Measurements from ENCODE around the gene CREBL2. TPM values are rescaled to one million over a fixed set of nuclear protein-coding genes. Genes with fewer than 3 reads are reported as not detected.
"Not testable (repeated sequence)": the region's sequence is repeated elsewhere in the genome, so short reads cannot be mapped to it uniquely, and the experiment has no call there.

Gene CREBL2
- total and polyA plus RNA-seq, 9 donors = 23.7 to 58.9 (median 38.2) TPM

GRCh38 chr12:12613344-12613743 is 1.7 kb downstream of the CREBL2 start:
- no peak for DNase-seq
- H3K36me3 ChIP-seq = no peaks in the 10 kb centered on the region
- no peak overlapping the region for H3K4me3 ChIP-seq
- TF ChIP-seq EP300 (IDR thresholded peaks at IDR 0.05) = no peak
- 75 to 80% (median 75%) methylated on average over 4 of the region's 4 CpGs for WGBS, 3 donors
- H3K27me3 ChIP-seq = no peaks in the 10 kb centered on the region
- intact Hi-C loops (cut with DNase I) = loop anchor here in 2 of 4 donors (5.0 kb wide), 2 partner anchors 51 to 84 kb away; partner anchors contain the start of genes DUSP16 (in 1 of the 2) and GPR19 (in 1 of the 2)
- no peaks in the 10 kb centered on the region for H3K9me3 ChIP-seq
- H3K4me1 ChIP-seq (ENCODE audit: insufficient read depth) = peaks cover 6% of the 10 kb centered on the region
- H3K27ac ChIP-seq = no peak overlapping the region

- Histone ChIP-seq H3K36me3 (no peaks in the 10 kb centered on the region), H3K4me3 (no peak overlapping the region), H3K9me3 (no peaks in the 10 kb centered on the region), H3K27ac (no peak overlapping the region), H3K4me1 (ENCODE audit: insufficient read depth) (peaks cover 6% of the 10 kb centered on the region), H3K27me3 (no peaks in the 10 kb centered on the region)
- intact Hi-C loops (cut with DNase I) = loop anchor here in 2 of 4 donors (5.0 kb wide), 2 partner anchors 52 to 83 kb away; partner anchors contain the start of genes DUSP16 (in 1 of the 2) and GPR19 (in 1 of the 2)
- 88 to 92% (median 89%) methylated on average over 4 of the region's 4 CpGs for WGBS, 3 donors
- no peak for TF ChIP-seq CTCF (IDR thresholded peaks at IDR 0.05)
- no peak for TF ChIP-seq POLR2A (IDR thresholded peaks at IDR 0.05)
- TF ChIP-seq EP300 (IDR thresholded peaks at IDR 0.05) = no peak
- DNase-seq = no peak
Observed at GRCh38 chr12:12614342-12614741, 2.7 kb downstream of the CREBL2 start.

DNA sequence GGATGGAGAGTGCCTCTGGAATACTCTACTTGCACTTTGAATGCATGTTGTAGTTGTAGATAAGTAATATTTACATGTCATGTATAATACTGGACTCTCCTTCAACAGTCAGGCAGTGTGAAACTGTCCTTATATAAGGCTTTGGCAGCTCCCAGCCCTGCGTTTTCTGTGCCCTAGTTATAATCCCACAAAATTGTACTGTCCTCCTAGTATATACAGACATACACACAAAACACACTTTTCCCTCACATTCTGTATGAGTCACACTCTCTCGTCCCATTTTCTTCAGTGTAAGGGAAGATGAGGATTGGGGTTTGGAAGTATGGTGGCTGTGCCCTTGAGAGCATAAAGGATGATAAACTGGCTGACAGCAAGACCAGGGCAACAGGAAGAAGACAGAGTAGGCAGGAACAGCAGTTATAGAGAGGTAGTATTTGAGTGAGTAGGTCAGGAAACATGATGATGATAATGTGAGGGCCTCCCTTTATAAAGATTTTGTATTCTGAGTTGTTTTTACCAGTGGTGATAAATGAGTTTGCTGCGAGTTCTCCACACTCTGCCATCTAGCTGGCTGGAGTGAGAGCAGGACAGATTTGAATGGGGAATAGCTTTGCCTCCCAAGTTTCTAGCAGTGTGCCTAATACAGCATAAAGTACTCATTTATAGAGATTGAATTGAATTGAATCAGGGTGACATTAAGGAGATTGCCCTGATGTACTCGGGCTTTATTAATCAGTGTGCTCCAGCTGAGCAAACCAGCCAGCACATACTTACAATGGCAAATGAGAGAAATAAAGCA is 5.0 kb downstream of the CREBL2 start:
- intact Hi-C loops (cut with DNase I) = no loop called here
- H3K4me3 ChIP-seq = no peak overlapping the region
- TF ChIP-seq POLR2A (IDR thresholded peaks at IDR 0.05) = no peak
- no peak for TF ChIP-seq EP300 (IDR thresholded peaks at IDR 0.05)
- no peak for TF ChIP-seq CTCF (IDR thresholded peaks at IDR 0.05)
- DNase-seq = no peak
- 83 to 87% (median 86%) methylated on average over 4 of the region's 4 CpGs for WGBS, 3 donors
- H3K27me3 ChIP-seq = no peaks in the 10 kb centered on the region
- H3K4me1 ChIP-seq (ENCODE audit: insufficient read depth) = peaks cover 4% of the 10 kb centered on the region
- no peaks in the 10 kb centered on the region for H3K36me3 ChIP-seq
- H3K9me3 ChIP-seq = no peaks in the 10 kb centered on the region
- no peak overlapping the region for H3K27ac ChIP-seq

- intact Hi-C loops (cut with DNase I); H3K27me3 ChIP-seq; H3K36me3 ChIP-seq; H3K4me3 ChIP-seq; DNase-seq; H3K27ac ChIP-seq; H3K9me3 ChIP-seq; H3K4me1 ChIP-seq (ENCODE audit: insufficient read depth): not testable (repeated sequence)
- WGBS, 3 donors = 94 to 98% (median 95%) methylated on average over 22 to 23 of the region's 23 CpGs
Observed at GRCh38 chr12:12618064-12618463, 6.4 kb downstream of the CREBL2 start.

- Histone ChIP-seq H3K9me3 (no peaks in the 10 kb centered on the region), H3K36me3 (no peaks in the 10 kb centered on the region), H3K27me3 (no peaks in the 10 kb centered on the region), H3K4me1 (ENCODE audit: insufficient read depth) (peaks cover 1% of the 10 kb centered on the region), H3K27ac (no peak overlapping the region), H3K4me3 (no peak overlapping the region)
- no peak for DNase-seq
- WGBS, 3 donors = 94 to 96% (median 96%) methylated on average over 6 of the region's 6 CpGs
- no peak for TF ChIP-seq EP300 (IDR thresholded peaks at IDR 0.05)
- intact Hi-C loops (cut with DNase I) = no loop called here
Observed at GRCh38 chr12:12620730-12621315, 9.1 kb downstream of the CREBL2 start.

- Histone ChIP-seq H3K27me3 (no peaks in the 10 kb centered on the region), H3K4me1 (ENCODE audit: insufficient read depth) (peaks cover 1% of the 10 kb centered on the region), H3K27ac (no peak overlapping the region), H3K9me3 (no peaks in the 10 kb centered on the region), H3K4me3 (no peak overlapping the region), H3K36me3 (no peaks in the 10 kb centered on the region)
- intact Hi-C loops (cut with DNase I) = no loop called here
- no peak for DNase-seq
- TF ChIP-seq CTCF (IDR thresholded peaks at IDR 0.05) (no peak), EP300 (IDR thresholded peaks at IDR 0.05) (no peak), POLR2A (IDR thresholded peaks at IDR 0.05) (no peak)
- WGBS, 3 donors = 32 to 48% (median 37%) methylated on average over 3 of the region's 3 CpGs
Observed at GRCh38 chr12:12622418-12622817, 10.7 kb downstream of the CREBL2 start.
